ENCODE data around the gene CNTRL.

- TF ChIP-seq RAD21 (IDR thresholded peaks at IDR 0.05; ENCODE audit: low read length) (no peak), RFX5 (IDR thresholded peaks at IDR 0.05; ENCODE audit: low read length) (no peak), NFIC (IDR thresholded peaks at IDR 0.05; ENCODE audit: borderline replicate concordance) (no peak), CHD2 (IDR thresholded peaks at IDR 0.05; ENCODE audit: low read length, partially characterized antibody) (no peak), YY1 (IDR thresholded peaks at IDR 0.05; ENCODE audit: low read depth) (no peak), POLR2AphosphoS5 (IDR thresholded peaks at IDR 0.05; ENCODE audit: low read depth, low read length) (no peak), MXI1 (IDR thresholded peaks at IDR 0.05; ENCODE audit: low read depth, low read length) (no peak), EP300 (IDR thresholded peaks at IDR 0.05; ENCODE audit: borderline replicate concordance in 1 of 2, low read depth in 1 of 2, low read length in 1 of 2) (no peak)
- TF ChIP-seq, protein P1, sequence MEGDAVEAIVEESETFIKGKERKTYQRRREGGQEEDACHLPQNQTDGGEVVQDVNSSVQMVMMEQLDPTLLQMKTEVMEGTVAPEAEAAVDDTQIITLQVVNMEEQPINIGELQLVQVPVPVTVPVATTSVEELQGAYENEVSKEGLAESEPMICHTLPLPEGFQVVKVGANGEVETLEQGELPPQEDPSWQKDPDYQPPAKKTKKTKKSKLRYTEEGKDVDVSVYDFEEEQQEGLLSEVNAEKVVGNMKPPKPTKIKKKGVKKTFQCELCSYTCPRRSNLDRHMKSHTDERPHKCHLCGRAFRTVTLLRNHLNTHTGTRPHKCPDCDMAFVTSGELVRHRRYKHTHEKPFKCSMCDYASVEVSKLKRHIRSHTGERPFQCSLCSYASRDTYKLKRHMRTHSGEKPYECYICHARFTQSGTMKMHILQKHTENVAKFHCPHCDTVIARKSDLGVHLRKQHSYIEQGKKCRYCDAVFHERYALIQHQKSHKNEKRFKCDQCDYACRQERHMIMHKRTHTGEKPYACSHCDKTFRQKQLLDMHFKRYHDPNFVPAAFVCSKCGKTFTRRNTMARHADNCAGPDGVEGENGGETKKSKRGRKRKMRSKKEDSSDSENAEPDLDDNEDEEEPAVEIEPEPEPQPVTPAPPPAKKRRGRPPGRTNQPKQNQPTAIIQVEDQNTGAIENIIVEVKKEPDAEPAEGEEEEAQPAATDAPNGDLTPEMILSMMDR (IDR thresholded peaks at IDR 0.05): no peak
These were observed 118.3 kb downstream of the CNTRL start for GRCh38 chr9:121192959-121193640.
